Bronchial epithelial cell (primary cell): ENCODE measurements around the gene DCXR. TPM values are rescaled to one million over a fixed set of nuclear protein-coding genes. Genes with fewer than 3 reads are reported as not detected.
A peak's percentile ranks its signal among the peaks of the same experiment; 100 is the strongest.

Experiments used
- DNase-seq: peaks from one replicate; pipeline ENCODE4 v3.0.0-alpha.2; 2010; ENCODE audit warnings: low read depth
- FAIRE-seq: peaks from 2 replicates; lab custom pipeline; 2011; peaks lifted over from hg19 to GRCh38; lab: Jason Lieb, UNC
- H3K27me3 ChIP-seq: 2 replicates; pipeline ENCODE4 v1.5.1; 2011; ENCODE audit warnings: low read length; ENCODE audit not compliant: control insufficient read depth, insufficient read depth
- H3K36me3 ChIP-seq: 2 replicates; pipeline ENCODE4 v1.5.1; 2011; ENCODE audit warnings: low read length; ENCODE audit not compliant: control insufficient read depth, insufficient read depth
- H3K4me3 ChIP-seq: 2 replicates; pipeline ENCODE4 v1.5.1; 2011; ENCODE audit warnings: mild to moderate bottlenecking, low read depth, low read length, control low read depth
- total RNA-seq: library from RNA; depleted of rRNA; stranded (reverse); fragments of >200 nt; gene quantifications from 2 replicates; pipeline ENCODE4 v1.2.1, GENCODE V29; 2014
- TF ChIP-seq, protein P1 (sequence below): IDR thresholded peaks from 2 replicates; pipeline ENCODE4 v1.5.1; 2011; ENCODE audit warnings: mild to moderate bottlenecking, moderate library complexity, low read length, control low read depth, inconsistent platforms; ENCODE audit not compliant: insufficient read depth, severe bottlenecking

Gene DCXR
- total RNA-seq, 1 donor from 2014 or later, result 87.9 TPM

DNA sequence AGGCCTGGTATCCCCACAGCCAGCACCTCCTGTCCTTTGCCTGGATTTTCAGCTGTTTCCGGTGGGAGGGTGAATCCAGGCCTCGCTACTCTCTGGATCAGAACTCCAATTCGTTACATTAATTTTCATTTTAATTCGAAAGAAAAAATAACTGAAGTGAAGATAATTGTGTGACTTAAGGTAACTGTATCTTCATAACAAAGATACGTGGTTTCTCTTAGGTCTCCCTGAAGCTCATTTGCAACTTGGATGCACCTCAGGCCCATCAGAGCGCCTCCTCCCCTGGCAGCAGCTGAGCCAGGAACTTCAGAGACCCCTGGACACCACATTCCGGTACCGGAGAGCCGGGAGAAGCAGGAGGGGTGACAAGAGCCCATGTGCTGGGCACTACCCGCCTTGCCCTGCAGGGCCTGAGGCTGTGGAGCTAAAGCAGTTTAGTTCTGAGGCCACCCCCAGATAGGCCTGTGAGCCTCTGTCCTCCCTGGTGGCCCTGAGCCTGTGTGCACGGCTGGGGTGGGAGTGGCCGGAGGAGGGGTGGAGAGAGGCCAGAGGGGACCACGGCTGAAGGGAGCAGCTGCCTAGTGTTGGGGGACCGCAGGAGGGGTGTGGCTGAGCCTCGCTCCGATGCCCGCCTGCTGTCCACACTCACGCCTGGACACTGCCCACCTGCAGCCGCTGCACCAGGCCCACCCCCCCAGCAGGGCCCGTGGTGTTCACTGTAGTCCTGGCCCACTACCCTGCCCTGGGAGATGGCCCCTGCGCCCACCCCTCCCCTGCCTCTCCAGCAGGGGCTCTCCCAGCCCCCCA lies 39.5 kb upstream of the DCXR start:
- Histone ChIP-seq H3K4me3 (no peak overlapping the region), H3K27me3 (no peaks in the 10 kb centered on the region), H3K36me3 (peaks cover 29% of the 10 kb centered on the region)
- DNase-seq (no peak), FAIRE-seq (no peak)
- TF ChIP-seq, protein P1, sequence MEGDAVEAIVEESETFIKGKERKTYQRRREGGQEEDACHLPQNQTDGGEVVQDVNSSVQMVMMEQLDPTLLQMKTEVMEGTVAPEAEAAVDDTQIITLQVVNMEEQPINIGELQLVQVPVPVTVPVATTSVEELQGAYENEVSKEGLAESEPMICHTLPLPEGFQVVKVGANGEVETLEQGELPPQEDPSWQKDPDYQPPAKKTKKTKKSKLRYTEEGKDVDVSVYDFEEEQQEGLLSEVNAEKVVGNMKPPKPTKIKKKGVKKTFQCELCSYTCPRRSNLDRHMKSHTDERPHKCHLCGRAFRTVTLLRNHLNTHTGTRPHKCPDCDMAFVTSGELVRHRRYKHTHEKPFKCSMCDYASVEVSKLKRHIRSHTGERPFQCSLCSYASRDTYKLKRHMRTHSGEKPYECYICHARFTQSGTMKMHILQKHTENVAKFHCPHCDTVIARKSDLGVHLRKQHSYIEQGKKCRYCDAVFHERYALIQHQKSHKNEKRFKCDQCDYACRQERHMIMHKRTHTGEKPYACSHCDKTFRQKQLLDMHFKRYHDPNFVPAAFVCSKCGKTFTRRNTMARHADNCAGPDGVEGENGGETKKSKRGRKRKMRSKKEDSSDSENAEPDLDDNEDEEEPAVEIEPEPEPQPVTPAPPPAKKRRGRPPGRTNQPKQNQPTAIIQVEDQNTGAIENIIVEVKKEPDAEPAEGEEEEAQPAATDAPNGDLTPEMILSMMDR, result no peak

DNA sequence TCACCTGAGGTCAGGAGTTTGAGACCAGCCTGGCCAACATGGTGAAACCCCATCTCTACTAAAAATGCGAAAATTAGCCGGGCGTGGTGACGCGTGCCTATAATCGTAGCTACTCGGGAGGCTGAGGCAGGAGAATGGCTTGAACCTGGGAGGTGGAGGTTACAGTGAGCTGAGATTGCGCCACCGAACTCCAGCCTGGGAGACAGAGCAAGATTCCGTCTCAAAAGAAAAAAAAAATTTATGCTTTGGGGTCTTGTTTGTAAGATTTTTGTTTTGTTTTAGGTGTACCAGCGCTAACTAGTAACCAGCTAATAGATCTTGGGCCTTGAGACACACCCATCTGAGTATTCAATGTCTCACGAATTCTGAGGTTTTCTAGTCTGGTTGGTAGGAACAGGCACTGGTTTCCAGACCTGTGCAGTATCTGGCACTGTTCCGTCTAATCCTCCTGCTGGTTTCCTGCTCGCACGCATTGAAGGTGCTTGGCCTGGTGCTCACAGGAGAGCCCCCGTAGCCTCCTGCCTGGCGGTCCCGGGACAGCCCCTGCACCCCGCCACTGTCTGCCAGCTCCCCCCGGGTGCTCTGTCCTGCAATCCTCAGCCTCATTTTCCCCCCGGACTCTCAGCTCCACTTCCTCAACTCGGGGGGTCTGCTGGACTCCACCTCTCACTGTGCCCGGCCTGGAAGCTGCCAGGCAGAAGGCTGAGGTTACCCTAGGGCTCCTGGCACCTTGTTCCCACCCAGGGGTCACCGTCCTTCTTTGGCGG lies 38.7 kb upstream of the DCXR start:
- Histone ChIP-seq H3K27me3 (no peaks in the 10 kb centered on the region), H3K4me3 (no peak overlapping the region), H3K36me3 (peaks cover 23% of the 10 kb centered on the region)
- no peak for FAIRE-seq
- DNase-seq, result peak; percentile 32
- TF ChIP-seq, protein P1, result no peak

DNA sequence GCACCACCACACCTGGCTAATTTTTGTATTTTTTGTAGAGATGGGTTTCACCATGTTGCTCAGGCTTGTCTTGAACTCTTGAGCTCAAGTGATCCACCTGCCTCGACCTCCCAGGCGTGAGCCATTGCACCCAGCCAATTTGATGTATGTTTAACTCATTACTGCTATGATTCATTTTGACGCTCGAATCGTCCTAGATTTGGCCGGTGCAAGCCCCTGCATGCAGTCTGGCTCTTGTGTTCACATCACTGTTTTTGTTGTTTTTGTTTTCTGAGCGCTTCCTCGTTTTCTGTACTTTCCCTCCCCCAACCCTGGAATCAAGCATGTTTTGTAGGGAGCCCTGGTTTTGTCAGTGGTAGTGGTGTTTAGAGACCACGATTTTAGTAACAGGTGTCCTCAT lies 35.9 kb upstream of the DCXR start:
- FAIRE-seq (peak; percentile 36), DNase-seq (peak; percentile 69)
- peaks cover 3% of the 10 kb centered on the region for H3K36me3 ChIP-seq
- TF ChIP-seq, protein P1, result no peak
- no peaks in the 10 kb centered on the region for H3K27me3 ChIP-seq
- no peak overlapping the region for H3K4me3 ChIP-seq

DNA sequence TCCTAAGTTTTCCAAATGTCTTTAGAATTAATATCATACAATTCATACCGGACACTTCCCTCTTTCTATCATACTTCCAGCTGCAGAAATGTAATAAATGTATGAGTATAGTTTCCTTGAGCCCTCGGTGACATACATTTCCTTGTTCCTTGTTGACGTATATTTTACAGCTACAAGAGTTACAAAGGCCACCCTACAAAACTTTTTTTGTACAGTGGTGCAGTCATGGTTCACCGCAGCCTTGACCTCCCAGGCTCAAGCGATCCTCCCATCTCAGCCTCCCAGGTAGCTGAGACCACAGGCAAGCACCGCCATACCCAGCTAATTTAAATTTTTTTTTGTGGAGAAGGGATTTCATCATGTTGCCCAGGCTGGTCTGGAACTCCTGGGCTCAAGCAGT lies 35.3 kb upstream of the DCXR start:
- TF ChIP-seq, protein P1, result no peak
- Histone ChIP-seq H3K4me3 (no peak overlapping the region), H3K27me3 (no peaks in the 10 kb centered on the region), H3K36me3 (peaks cover 2% of the 10 kb centered on the region)
- FAIRE-seq (no peak), DNase-seq (no peak)

DNA sequence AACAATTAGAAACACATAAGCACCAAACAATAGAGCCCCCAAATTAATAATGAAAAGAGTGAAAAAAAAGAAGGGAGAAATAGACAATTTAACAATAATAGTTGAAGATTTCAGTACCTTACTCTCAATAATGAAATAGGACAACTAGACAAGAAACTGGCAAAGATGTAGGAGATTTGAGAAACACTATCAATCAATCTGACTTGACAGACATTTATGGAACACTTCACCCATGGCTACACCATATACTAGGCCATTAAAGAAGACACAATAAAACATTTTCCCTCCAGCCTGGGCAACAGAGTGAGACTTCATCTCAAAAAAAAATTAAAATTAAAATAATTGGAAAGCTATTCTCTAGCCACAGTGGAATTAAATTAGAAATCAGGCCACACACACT lies 33.1 kb upstream of the DCXR start:
- no peaks in the 10 kb centered on the region for H3K27me3 ChIP-seq
- no peak for FAIRE-seq
- no peak for DNase-seq

More for the DNA sequence above, 33.1 kb upstream of the DCXR start:
- Histone ChIP-seq H3K36me3 (no peaks in the 10 kb centered on the region), H3K4me3 (no peak overlapping the region)
- TF ChIP-seq, protein P1, result no peak
